ENCODE results near the gene PGR.
"Not testable (repeated sequence)": the region's sequence is repeated elsewhere in the genome, so short reads cannot be mapped to it uniquely, and the experiment has no call there.

The PGR gene

DNA sequence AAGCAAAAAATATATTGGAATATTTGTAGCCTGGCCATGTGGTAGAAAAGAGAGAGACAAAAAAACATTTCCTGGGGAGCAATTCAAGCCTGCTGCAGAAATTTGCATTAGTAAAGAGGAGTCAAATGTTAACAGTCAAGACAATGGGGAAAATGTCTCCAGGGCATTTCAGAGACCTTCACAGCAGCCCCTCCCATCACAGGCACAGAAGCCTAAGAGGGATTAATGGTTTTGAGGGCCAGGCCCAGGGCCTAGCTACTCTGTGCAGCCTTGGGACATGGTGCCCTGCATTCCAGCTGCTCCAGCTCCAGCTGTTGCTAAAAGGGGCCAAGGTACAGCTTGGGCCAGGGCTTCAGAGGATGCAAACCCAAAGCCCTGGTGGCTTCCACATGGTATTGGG lies 46.8 kb downstream of the PGR start:
- DNase-seq (ENCODE audit: low read depth in 3 of 3), result no peak

- no peak for DNase-seq (ENCODE audit: low read depth in 3 of 3)
Measured at GRCh38 chr11:101063706-101064105, 65.9 kb downstream of the PGR start.

DNA sequence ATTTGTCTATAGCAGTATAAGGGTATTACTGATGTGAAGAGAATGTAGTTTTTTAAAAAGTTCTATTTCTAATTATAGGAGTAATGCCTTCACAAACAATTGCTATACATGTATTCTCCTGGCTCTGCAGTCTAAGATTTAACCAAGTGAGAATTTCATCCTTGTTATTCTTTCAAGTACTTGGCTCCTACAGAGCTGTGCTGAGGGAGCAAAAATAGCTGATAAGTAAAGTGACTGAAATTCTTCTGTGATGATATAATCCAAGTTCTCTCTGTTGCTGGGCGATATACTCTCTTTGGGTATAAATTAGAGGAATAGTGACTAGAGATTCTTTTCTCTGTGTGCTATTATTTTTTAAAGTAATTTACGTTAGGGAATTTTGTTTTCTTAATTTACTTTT lies 68.0 kb downstream of the PGR start:
- no peak for DNase-seq (ENCODE audit: low read depth in 3 of 3)

DNA sequence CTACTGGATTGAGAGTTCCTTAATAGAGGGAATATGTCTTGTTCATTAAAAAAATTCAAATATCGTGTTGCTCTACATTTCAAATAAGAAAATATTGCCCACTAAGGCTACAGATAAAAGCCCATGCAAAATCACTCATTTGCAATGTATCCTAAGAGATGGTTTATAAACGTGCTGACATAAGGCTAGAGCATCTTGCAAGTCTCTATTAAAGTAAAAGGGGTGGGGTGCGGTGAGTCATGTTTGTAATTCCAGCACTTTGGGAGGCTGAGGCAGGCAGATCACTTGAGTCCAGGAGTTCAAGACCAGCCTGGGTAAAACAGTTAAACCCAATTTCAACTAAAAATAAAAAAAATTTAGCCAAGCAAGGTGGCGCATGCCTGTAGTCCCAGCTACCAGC lies 70.3 kb downstream of the PGR start:
- no peak for DNase-seq (ENCODE audit: low read depth in 3 of 3)

GRCh38 chr11:101053492-101053891 lies 76.1 kb downstream of the PGR start:
- DNase-seq (ENCODE audit: low read depth in 3 of 3), result no peak

- no peak for DNase-seq (ENCODE audit: low read depth in 3 of 3)
Measured at GRCh38 chr11:101051677-101052076, 77.9 kb downstream of the PGR start.

GRCh38 chr11:101049813-101050212 lies 79.8 kb downstream of the PGR start:
- DNase-seq (ENCODE audit: low read depth in 3 of 3), result no peak

GRCh38 chr11:101049123-101049522 lies 80.5 kb downstream of the PGR start:
- no peak for DNase-seq (ENCODE audit: low read depth in 3 of 3)

DNA sequence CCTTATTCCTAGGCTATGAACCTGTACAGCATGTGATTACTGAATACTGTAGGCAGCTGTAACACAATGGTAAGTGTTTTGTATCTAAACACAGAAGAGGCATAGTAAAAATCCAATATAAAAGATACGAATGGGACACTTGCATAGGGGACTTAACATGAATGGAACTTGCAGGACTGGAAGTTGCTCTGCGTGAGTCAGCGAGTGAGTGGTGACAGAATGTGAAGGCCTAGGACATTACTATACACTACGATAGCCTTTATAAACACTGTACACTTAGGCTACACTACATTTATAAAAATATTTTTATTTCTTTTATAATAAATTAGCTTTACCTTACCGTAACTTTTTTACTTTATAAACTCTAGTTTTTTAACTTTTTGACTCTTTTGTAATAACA lies 81.1 kb downstream of the PGR start:
- DNase-seq (ENCODE audit: low read depth in 3 of 3), result no peak

- no peak for DNase-seq (ENCODE audit: low read depth in 3 of 3)
Measured at GRCh38 chr11:101046947-101047346, 82.7 kb downstream of the PGR start.

GRCh38 chr11:101045415-101045814 lies 84.2 kb downstream of the PGR start:
- DNase-seq (ENCODE audit: low read depth in 3 of 3), result no peak

DNA sequence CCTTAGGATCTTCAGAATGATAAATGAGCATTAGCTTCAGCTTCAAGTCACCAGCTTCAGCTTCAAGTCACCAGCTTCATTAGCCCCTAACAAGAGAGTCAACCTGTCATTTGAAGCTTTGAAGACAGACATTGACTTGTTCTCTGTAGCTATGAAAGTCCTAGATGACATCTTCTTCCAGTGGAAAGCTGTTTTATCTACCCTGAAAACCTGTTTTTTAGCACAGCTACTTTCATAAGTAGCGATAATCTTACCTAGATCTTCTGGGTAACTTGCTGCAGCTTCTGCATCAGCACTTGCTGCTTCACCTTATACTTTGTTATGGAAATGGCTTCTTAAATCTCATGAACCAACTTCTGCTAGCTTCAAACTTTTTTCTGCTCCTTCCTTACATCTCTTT lies 85.7 kb downstream of the PGR start:
- no peak for DNase-seq (ENCODE audit: low read depth in 3 of 3)

DNA sequence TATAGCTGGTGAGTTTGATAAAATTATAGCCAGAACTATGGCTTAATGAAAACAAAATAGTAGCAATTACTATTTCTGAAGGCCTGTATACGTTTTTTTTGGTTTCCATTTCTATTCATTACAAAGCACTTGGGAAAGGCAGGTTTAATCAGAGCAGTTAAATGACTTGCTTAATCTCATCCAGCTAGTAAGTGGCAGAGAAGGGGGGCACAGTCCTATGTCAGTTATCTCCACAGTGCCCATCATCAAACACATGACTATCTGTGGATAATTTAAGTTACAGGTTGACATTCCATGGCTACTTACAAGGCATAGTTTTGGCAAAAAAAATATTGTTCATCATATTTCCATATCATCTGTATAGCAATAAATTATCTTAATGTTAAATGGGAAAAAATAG lies 93.7 kb downstream of the PGR start:
- DNase-seq (ENCODE audit: low read depth in 3 of 3), result no peak

GRCh38 chr11:101034076-101034475 lies 95.5 kb downstream of the PGR start:
- no peak for DNase-seq (ENCODE audit: low read depth in 3 of 3)

- no peak for DNase-seq (ENCODE audit: low read depth in 3 of 3)
Measured at GRCh38 chr11:101032991-101033390, 96.6 kb downstream of the PGR start.

GRCh38 chr11:101031713-101032112 lies 97.9 kb downstream of the PGR start:
- DNase-seq (ENCODE audit: low read depth in 3 of 3), result no peak

DNA sequence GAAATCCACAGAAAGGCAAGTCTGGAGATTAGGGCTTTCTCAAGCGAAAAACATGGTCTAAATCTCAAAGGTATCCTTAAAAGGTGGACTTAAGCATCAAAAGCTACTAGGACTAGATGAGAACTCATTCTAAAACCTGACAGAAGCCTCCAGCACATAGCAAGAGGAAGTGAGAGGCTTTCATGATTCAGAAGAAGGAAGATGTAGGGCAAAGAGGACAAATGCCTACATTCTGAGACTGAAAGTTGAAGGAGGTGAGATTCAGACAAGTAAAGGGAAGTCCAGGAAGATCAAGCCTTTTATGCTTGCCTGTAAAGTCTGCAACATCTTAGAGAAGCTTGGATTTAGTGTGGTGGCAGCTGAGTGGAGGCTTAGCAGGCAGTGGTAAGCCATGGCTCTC lies 98.9 kb downstream of the PGR start:
- no peak for DNase-seq (ENCODE audit: low read depth in 3 of 3)

GRCh38 chr11:101030015-101030414 lies 99.6 kb downstream of the PGR start:
- DNase-seq (ENCODE audit: low read depth in 3 of 3), result no peak

DNA sequence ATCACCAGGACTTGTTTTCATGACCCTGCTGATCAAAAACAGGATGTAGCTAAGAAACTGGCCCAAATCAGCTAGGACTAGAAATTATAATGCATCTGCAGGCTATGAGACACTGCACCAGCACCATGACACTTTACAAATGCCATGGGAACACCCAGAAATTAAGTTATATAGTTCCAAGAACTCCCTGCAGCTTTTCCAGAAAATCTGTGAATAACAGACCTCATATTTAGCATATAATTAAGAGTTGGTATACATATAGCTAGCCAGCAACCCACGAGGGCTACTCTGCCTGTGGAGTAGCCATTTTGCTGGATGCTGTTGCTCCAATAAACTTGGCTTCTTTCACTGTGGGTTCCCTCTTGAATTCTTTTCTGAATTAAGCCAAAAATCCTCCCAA lies 101.0 kb downstream of the PGR start:
- no peak for DNase-seq (ENCODE audit: low read depth in 3 of 3)

DNA sequence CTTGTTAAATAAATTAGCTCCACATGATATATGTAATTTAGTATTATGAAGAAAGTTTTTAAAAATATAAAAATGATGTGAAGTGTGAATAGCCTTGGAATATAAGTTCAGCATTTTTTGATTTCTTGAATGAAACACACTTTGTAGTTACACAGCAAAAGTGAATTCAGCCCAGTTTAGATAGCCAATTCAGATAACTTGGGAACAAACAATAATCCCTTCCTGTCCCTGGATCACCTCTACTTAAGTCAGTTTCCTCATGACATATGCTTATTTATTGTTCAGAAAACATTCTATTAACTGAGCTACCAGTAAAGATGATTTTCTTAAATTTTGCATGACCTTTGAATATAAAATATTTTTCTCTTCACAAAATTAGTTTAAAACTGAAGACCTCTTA lies 107.4 kb downstream of the PGR start:
- DNase-seq (ENCODE audit: low read depth in 3 of 3), result no peak

DNA sequence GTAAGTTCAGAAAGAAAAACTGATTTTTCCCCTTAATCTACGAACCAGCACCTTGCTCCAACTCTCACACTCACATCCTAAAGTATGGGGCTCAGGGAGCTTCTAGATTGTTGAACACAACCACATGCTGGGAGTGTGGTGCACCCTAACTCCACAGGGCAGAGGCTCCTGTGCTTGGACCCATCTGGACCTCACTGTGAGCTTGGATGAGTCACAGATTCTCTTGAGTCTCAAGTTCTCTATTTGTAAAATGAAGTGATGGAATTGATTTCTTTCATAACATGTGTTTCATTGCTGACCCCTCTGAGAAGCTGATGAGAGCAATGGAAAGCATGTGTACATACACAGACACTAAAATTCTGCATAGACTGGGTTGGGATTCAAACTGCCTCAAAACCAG lies 109.7 kb downstream of the PGR start:
- DNase-seq (ENCODE audit: low read depth in 3 of 3), result no peak

- no peak for DNase-seq (ENCODE audit: low read depth in 3 of 3)
Measured at GRCh38 chr11:101014600-101015285, 114.9 kb downstream of the PGR start.

- not testable (repeated sequence) for DNase-seq (ENCODE audit: low read depth in 3 of 3)
Measured at GRCh38 chr11:101013702-101014101, 115.9 kb downstream of the PGR start.

GRCh38 chr11:101011881-101012280 lies 117.7 kb downstream of the PGR start:
- DNase-seq (ENCODE audit: low read depth in 3 of 3), result no peak

Measured in stimulated activated CD4-positive, alpha-beta T cell treated with anti-CD3 and anti-CD28 coated beads, TNF-alpha, amount 100 ng/mL, for 24 hours (primary cell).